Activated CD4-positive, alpha-beta T cell treated with anti-CD3 and anti-CD28 coated beads, Interleukin-10, Interleukin-2, amounts not matched to agents 100 ng/mL and 50 ng/mL, durations not matched to agents 16 hours and 8 hours (primary cell): ENCODE data around the gene RAB3C.
A peak's percentile ranks its signal among the peaks of the same experiment; 100 is the strongest.

Experiments
- DNase-seq: peaks from one replicate; pipeline ENCODE4 v3.0.0-alpha.2; 2020

Gene RAB3C

DNA sequence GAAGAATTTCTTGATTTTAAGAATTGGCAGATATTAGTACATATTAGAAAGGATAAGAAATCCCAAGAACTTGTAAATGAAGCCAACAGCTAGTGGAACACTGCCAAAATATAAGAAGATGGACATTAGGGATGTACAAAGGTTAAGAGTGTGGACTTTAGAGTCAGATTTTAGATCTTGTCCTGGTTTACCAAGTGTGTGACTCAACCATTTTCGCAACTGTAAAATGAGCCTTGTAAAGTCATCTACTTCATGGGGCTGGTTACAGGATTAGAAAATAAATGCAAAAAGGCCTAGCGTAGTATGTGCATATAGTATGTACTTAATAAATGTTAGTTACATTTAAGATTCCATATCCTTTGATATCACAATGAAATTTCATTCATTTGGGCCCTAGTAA, 260.0 kb downstream of the RAB3C start:
- DNase-seq = no peak

DNA sequence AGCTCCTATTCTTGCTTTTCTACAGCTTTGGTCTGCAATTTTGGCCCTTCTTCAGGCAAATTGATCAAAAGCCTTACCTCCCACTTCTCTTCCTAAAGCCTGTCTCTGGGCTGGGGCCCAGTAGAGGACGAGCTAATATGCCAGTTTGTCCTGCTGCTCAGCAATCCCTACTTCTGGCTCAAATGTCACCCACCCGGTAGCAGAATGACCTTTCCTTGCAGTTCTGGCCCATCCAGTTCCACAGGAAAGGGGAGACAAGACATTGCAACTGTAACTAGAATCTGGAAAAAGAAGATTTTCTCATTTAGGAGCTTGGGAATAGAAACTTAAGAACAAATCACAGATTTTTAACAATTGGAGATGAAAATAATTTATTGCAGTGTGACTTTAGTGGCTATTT, 261.5 kb downstream of the RAB3C start:
- DNase-seq = no peak

DNA sequence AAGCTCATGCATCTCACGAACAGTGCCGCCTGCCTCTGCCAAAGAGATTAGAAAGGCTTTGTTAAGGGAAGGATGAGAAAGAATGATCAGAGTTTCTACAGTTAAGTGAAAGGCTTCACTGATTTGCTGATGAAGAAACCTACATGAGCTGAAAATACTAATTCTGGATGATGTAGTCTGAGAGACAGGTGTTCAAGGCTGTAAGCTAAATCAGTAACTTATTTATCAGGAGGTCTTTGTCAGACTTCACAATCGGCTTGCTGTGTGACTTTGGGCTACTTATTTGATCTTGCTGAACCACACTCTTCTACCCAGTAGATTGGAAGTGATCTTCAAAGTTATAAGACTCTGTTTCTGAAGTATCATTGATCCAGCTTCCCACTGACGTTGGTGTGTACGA, 264.2 kb downstream of the RAB3C start:
- no peak for DNase-seq

DNA sequence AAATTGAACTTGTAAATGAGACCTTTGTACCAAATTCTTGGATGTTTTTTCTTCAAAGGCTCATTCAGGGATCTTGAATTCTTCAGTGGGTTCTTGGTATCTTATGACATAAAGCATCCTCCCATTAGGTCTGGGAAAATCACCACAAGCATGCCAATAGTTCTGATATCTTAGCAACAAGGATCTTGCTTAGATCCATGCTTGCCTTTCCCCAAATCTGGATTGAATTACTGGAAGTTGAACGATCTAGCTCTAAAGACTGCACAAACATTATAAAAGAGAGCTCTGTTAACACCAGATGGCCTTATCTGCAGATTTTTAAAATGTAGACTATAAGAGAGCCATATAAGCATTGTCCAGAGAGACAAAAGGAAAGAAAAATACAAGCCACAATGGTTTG, 266.3 kb downstream of the RAB3C start:
- no peak for DNase-seq

DNA sequence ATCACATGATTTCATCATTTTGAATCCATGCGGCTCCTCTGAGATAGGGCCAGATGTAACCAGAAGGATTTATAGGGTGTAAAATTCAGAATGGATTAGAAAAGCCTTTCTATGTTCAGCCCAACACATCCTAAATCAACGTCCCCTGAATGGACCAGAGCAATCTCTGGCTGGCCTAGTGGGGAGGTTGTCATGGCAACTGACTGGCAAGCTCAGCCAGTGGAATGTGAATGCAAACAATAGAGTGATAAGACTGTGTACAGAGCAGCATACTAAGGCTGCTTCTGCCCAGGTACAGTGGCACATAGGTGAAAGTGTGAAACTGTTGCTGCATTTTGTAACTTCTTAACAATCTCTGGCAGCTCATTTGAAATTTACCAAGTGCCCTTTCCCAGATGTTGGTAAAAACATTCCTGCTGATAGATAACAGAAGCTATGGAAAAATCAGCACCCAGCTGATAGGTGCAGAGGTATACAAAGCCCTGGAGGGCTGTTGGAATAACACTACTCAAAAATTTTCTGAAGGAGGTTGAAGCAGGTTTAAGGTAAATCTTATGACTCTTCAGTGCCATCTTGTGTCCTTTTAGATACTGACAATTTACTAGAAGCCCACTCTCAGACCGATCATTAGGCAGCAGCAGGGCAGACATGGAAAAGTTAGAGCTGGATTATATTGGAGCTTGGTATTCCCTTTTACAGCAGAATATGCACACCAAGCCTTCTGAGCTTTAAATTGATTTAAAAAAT, 267.2 kb downstream of the RAB3C start:
- peak; percentile 15 for DNase-seq

DNA sequence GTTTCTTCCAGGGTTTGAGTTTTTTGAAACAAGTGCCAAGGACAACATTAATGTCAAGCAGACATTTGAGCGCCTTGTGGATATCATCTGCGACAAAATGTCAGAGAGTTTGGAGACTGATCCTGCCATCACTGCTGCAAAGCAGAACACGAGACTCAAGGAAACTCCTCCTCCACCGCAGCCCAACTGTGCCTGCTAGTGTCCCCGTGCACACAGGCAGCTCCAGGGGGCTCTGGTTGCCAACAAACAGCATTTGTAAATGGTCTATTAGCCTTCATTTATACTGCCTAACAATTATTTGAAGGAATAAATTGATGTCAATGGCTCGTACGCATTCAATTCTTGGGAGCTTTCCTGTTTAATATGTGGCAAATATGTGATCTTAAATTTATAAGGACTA, 268.3 kb downstream of the RAB3C start:
- no peak for DNase-seq

DNA sequence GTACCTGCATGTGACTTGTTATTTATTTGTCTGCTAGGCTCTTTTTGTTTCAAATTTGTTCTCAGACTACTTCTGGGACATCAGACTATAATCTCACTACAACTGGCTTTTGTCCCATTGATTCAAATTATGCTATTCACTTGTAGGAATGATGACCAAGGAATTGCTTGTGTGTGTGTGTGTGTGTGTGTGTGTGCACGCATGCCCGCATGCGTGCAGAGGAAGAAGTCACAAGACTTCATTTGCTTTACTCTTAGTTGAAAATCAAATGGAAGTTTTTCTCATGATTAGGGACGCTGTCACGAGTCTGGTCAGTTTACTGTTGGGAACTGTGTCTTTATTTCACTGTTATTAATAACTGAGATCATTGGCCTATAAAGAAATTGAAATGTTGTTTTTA, 268.7 kb downstream of the RAB3C start:
- no peak for DNase-seq

DNA sequence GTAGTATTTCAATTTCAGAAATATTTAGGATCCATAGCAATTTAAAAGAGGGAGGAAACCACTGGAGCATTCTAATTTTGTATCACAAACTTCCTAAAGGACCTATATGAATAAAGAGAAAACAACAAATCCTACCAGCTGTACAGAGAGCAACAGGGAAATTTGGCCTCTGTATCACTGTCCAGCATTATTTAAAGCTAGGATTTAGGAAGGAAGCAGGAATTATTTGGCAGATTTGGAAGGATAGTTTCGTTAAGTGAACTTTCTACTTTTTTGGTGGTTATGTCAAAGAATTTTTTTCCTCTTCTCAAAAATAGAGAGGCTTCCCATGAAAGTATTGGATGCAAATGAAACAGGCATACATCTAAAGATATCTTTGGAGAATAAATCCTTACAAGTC, 269.7 kb downstream of the RAB3C start:
- DNase-seq = no peak

DNA sequence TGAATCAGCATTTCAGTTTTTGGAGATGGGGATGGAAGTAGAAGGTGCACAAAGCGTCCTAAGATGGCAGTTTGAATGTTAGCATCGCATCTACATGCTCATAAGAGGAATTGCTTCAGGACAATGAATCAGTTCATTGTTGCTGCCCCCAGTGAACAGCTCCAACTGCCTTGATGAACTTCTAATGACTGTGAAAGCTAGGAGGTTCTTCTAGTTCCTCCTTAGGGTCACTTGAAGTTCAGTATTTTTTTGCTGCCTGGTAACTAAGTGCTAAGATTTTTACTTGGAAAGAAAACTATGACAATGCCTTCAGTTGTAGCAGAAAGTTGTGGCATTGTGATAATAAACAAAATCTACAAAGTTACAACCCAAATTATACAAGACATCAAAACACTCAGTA, 271.6 kb downstream of the RAB3C start:
- DNase-seq = no peak

DNA sequence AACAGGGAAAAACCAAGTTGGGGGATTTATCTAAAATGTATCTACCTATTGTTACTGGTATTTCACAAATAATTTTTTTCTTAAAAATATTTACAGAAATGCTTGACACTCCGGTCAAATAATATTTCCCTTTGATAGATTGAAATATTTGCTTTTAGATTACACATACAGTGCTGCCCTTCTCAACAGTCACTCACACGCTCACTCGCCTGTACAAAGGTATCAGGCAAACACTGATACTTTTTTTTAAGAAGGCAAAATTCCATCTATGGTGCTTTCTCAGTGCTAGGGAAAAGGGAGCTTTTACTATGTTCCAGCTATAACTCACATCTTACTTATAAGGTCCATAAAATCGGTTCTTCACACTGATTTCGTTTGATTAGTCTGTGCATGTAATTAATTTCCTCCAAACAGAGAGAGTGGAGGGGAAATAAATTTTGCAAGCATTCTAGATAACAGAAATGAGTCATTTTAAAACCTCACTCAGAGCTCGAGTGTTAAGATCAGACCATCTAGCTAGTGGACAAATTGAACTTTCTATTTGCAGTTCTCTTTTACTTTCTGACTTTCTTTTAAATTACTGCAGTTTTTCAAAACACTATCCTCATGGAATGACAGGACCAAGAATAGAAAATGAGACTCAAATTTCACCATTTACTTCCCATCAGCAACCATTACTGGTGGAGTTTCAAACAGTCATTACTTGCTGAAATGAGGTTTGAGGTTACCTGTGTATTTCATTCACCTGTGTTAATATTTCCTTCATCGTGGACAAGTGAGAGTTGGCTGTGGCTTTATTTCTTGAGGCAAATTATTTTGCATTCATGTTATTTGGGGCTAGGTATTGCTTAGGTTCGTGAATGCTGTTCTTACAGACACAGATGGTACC, 273.2 kb downstream of the RAB3C start:
- DNase-seq = peak; percentile 4

DNA sequence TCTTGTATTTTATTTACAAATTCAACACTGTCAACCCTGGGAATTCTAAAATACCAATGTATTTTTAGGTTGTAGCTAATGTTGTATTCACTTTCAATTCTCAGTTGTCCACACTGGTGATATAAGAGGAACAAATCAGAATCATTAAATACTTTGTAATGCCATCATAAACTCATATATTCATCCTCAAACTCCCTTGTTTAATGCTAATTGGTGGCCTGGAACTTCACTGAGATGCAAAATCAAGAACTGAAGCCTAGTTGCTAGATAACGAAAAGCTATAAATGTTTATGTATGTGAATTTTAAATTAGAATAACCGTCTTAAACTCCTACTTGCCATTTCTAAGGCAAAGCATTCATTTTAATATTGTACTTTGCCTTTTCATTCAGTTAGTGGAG, 274.7 kb downstream of the RAB3C start:
- no peak for DNase-seq

DNA sequence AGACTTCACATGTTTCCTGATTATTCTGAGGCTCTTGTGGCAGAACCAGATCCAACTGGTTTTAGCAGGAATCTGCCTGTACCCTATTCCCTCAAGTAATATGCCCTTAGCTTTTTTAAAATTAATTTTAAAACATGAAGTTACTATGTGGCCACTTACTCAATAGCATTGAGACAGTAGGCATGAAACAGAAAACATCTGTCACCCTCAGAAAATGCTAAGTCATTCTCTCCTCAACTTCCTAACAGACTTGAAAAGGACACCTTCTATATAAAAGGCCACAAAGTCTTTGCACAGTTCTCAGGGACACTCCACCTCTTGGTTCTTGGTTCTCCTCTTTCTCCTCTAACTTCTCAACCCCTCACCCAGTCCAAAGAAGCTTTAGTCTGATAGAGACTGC, 277.8 kb downstream of the RAB3C start:
- DNase-seq = no peak

DNA sequence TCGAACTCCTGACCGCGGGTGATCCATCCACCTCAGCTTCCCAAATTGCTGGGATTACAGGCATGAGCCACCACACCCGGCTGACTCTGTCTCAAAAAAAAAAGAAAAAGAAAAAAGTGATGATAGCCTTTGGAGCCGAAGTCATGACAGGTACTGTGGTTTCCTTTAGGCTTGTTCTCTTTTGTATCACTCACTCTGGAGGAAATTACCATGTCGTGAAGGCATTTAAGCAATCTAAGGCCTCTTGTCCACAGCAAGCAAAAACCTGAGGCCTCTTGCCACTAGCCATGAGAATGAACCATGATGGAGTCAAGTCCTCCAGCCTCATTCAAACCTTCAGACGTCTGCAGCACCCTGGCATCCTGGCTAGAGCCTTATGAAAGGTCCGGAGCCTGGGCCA, 286.1 kb downstream of the RAB3C start:
- DNase-seq = no peak

DNA sequence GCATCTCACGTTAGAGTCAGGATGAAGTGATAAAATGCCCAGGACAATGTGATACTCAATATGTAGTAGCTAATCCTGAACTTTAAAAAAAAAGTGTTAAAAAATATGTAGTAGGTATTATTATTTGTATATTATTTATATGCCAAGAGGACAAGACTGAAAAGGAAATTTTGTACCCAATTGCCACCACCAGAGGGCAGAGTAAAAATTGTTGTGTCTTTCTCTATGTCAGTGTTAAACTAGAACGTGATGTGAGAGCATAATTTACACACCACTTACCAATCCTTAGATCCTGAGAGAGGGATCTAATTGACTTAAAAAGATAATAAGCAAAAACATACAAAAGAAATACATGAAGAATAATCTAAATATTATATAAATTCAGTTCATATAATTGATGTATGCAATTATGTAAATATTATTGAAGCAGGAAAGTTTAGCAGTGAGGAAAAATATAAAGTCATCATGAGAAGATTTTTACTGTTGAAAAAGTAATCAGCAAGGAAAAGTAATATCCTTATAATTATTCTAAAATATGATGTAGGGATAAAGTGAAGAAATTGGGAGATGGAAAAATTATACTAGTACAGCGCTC, 288.9 kb downstream of the RAB3C start:
- peak; percentile 45 for DNase-seq

DNA sequence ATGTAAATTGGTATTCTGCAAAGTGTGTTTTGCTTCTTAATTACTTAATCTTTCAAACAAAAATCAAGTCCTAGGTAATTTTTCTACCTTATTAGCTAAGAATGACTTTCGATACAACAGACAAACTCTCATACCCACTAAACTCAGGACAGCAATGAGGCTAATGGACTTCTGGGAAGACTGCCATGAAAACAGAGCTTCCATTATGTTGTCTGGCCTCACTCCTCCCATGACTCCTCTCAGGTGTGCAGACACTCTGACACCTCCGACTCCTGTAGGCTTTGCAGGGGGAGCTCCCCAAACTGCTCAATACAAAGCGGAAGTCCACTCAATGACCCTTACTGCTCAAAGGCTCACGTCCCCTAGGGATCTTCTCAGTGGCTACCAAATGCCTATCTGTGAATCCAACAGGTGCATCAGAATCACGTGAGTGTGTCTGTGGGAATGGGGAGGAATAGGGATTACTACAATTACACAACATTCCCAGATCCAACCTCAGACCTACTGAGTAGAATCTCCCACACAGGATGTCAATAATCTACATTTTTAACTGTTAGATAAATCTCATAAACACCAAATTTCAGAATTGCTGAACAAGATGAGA, 289.9 kb downstream of the RAB3C start:
- no peak for DNase-seq

DNA sequence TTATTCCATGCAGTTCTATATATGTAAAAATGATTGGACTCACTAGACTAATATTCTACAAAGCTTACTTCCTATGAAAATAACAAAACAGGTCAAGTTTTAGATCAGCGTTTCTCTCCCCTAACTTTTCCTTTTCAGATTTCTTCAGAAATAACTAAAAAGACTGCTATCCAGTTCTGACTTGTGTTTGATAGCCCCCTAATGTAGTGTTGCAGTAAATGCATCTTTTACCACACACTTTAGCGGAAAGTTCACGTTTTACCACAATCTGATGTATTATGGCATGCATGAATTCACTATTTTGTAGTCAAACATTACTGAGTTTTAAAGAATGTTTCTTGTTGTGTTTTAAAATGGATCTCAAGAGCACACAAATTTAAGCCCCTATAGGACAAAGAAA, 292.7 kb downstream of the RAB3C start:
- DNase-seq = no peak

DNA sequence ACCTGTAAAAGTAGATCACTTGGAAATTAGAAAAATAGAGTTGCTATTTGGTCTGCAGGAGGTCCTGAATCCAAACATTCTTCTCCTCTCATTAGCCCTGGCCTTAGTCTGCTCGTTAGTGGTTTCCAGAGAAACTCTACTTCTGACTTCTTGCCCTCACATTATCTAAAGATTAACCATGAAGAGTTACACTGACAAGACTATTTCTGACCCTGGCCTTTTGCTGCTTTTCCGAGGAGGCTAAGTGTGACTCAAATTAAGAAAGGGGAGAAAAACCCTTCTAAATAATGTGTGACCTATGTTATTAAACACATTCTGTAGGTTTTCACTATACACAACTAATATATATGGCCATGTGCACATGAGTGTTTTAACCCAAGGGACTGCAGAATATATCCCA, 302.4 kb downstream of the RAB3C start:
- DNase-seq = no peak

DNA sequence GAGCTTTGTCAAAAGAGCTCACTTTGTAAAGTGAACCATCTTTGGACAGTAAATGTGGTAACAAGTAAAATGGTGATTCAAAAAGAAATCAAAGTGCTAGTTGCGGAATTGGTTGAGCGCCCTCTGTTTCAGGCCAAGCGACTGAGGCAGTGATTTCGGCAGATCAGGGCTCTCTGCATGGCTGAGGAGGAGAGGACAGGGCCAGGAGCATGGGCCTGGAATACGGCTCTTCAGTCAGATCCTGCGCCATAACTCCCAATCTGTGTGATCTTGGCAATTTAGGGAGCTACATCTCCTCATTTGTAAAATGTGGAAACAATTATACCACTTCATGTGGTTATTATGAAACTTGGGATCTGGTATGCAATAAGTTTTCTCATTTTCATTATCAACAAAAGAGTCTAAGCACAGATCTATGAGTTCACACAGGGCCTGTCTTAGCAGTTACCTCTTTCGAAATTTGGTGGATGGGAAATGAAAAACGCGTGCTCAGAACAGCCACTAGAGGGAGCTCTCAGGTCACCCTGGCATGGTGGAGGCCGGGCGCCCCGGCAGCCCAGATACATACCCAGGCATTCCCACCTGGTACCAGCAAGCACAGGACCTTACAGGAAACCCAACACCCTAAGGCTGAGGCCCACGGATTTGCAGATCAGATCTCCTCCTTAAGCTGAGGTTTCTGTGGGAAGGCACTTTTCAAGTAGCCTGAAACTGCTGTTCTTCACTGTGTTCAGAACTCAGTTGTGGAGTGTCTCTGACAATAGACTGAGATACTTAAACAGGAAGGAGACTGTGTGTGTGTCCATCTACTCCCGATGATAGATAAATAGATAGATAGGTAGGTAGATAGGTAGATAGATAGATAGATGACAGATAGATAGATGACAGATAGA, 303.7 kb downstream of the RAB3C start:
- peak; percentile 83 for DNase-seq

DNA sequence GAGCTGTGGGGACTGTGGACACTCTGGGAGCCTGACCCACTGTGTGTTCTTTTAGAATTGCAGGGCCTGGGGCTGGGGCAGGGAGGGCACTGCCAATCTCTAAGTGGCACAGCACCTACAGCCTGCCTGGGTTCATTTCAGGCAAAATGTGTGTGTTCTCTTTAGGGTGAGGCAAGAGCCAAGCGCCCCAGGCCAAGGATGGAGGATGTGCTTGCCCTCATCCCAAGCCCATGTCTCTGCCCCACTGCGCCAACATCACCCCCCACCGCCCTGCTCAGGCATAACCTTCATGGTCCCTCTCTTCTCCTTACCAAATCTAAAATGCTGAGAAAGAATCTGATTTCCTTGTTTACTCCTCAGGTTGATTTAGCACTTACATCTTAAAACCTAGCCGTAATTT, 304.4 kb downstream of the RAB3C start:
- no peak for DNase-seq

DNA sequence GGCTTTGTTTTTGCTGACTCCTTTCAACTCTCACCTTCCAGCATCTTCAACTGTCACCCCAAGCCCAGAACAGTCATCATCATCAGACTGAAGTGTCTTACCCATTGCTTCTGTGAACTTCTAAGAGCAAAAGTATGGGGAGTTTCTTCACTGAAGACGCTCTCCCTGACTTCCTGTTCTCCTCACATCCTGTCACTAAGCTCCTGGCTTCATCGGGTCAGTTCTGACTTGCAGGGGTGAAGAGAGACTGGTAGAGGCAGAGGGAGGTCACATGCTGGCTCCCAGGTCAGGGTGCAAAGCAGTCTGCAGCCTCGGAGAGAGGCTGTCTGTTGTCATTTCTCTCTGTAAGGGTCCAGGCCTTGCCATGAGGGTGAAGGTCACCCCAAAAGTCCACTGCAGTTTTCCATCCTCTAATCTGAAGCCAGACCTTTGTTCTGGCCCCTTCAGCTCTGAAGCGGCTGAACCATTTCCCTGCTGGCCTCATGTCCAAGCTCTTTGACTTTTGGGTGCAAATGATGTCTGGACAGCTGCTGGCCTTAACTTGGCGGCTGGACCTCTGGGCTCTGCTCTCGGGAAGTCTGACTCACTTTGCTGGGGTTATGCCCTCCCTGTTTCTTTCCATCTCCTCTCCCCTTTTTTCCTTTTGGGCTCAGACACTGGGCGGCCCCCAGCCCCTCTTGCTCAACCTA, 305.0 kb downstream of the RAB3C start:
- DNase-seq = peak; percentile 50

DNA sequence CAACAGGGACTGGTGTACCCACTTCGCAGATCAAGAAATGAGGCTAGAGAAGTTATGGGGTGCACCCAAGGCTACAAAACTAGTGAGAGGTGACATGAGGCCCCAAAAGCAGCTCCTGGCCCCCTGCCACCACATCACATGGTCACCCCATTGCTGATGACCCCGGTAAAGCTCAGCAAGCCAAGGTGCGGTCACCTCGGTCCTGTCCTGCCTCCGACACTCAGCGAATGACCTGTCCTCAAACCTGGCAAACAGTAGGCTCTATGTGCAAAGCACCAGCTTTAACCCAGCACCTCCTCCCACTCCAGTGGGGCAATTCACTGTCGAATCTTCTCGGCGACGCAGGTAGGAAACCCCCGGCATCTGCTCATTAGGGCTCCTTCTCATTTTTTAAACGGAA, 307.4 kb downstream of the RAB3C start:
- DNase-seq = no peak

DNA sequence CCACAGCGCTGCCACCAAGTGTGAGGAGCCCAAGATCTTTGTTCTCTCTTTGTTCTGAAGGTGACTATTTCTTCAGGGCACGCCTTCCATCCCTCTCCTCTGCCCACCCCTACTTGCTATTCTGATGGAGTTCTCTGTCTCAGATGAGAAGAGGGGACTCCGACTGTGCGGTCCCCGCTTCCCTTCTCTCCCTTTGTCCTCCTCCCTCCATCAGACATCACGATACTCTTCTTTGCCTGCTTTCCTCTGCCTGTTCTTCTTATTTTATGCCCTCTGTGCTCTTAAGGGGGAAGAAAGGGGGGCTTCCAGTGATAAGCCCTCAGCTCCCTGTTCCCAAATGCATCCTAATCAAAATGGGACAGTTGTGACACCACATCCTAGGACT, 307.8 kb downstream of the RAB3C start:
- no peak for DNase-seq
